ENCODE results near the gene CYSTM1.

CYSTM1 gene

GRCh38 chr5:140235791-140236551 lies 61.0 kb downstream of the CYSTM1 start:
- ChIA-PET POLR2A (interaction anchor here (0.9 to 1.0 kb wide), 2 partner anchors 8 to 110 kb away, joined by 3 to 5 read pairs; partner anchors contain the start of gene HBEGF), CTCF (interaction anchor here (0.6 to 34.6 kb wide), 18 partner anchors 8 to 445 kb away, joined by 3 to 1796 read pairs (median 4); partner anchors contain the start of genes HBEGF and SLC4A9)
- no peak for DNase-seq (ENCODE audit: low read depth, low spot score)
- H3K4me3 ChIP-seq (ENCODE audit: low read depth, low read length) = no peak overlapping the region
- TF ChIP-seq CTCF (IDR thresholded peaks at IDR 0.05; ENCODE audit: insufficient read depth, low read length, missing control alignments) = no peak

GRCh38 chr5:140236891-140237598 lies 62.1 kb downstream of the CYSTM1 start:
- CTCF ChIA-PET = interaction anchor here (0.8 to 34.6 kb wide), 16 partner anchors 8 to 127 kb away, joined by 3 to 1796 read pairs (median 4); partner anchors contain the start of genes HBEGF and SLC4A9
- no peak overlapping the region for H3K4me3 ChIP-seq (ENCODE audit: low read depth, low read length)
- POLR2A ChIA-PET = interaction anchor here (0.9 kb wide), 2 partner anchors 109 kb away, joined by 3 to 5 read pairs; partner anchors contain the start of gene HBEGF
- DNase-seq (ENCODE audit: low read depth, low spot score) = no peak
- TF ChIP-seq CTCF (IDR thresholded peaks at IDR 0.05; ENCODE audit: insufficient read depth, low read length, missing control alignments) = no peak

- CTCF ChIA-PET = interaction anchor here (0.7 to 34.6 kb wide), 15 partner anchors 10 to 163 kb away, joined by 3 to 1796 read pairs (median 5); partner anchors contain the start of genes HBEGF and SLC4A9
- TF ChIP-seq CTCF (IDR thresholded peaks at IDR 0.05; ENCODE audit: insufficient read depth, low read length, missing control alignments) = no peak
- no peak overlapping the region for H3K4me3 ChIP-seq (ENCODE audit: low read depth, low read length)
- POLR2A ChIA-PET = no interaction called here
- DNase-seq (ENCODE audit: low read depth, low spot score) = no peak
Measured at GRCh38 chr5:140238756-140239155, 63.8 kb downstream of the CYSTM1 start.

GRCh38 chr5:140239461-140239860 lies 64.5 kb downstream of the CYSTM1 start:
- CTCF ChIA-PET = interaction anchor here (0.7 to 34.6 kb wide), 22 partner anchors 9 to 164 kb away, joined by 3 to 1796 read pairs (median 4); partner anchors contain the start of genes HBEGF and SLC4A9
- TF ChIP-seq CTCF (IDR thresholded peaks at IDR 0.05; ENCODE audit: insufficient read depth, low read length, missing control alignments) = no peak
- H3K4me3 ChIP-seq (ENCODE audit: low read depth, low read length) = no peak overlapping the region
- POLR2A ChIA-PET = interaction anchor here (2.5 kb wide), 1 partner anchor 107 kb away, joined by 16 read pairs; the partner anchor contains the start of gene HBEGF
- no peak for DNase-seq (ENCODE audit: low read depth, low spot score)

GRCh38 chr5:140239939-140240700 lies 65.1 kb downstream of the CYSTM1 start:
- TF ChIP-seq CTCF (IDR thresholded peaks at IDR 0.05; ENCODE audit: insufficient read depth, low read length, missing control alignments) = peak; percentile 84
- no peak for DNase-seq (ENCODE audit: low read depth, low spot score)
- ChIA-PET POLR2A (interaction anchor here (0.5 to 2.5 kb wide), 2 partner anchors 106 to 407 kb away, joined by 3 to 16 read pairs; partner anchors contain the start of genes HBEGF, IK and NDUFA2), CTCF (interaction anchor here (0.7 to 34.6 kb wide), 27 partner anchors 8 to 165 kb away, joined by 3 to 1796 read pairs (median 4); partner anchors contain the start of genes HBEGF and SLC4A9)
- no peak overlapping the region for H3K4me3 ChIP-seq (ENCODE audit: low read depth, low read length)
